ENCODE measurements around the gene MROH7.

- TF ChIP-seq, protein P1, sequence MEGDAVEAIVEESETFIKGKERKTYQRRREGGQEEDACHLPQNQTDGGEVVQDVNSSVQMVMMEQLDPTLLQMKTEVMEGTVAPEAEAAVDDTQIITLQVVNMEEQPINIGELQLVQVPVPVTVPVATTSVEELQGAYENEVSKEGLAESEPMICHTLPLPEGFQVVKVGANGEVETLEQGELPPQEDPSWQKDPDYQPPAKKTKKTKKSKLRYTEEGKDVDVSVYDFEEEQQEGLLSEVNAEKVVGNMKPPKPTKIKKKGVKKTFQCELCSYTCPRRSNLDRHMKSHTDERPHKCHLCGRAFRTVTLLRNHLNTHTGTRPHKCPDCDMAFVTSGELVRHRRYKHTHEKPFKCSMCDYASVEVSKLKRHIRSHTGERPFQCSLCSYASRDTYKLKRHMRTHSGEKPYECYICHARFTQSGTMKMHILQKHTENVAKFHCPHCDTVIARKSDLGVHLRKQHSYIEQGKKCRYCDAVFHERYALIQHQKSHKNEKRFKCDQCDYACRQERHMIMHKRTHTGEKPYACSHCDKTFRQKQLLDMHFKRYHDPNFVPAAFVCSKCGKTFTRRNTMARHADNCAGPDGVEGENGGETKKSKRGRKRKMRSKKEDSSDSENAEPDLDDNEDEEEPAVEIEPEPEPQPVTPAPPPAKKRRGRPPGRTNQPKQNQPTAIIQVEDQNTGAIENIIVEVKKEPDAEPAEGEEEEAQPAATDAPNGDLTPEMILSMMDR (conservative IDR thresholded peaks at IDR 0.05; ENCODE audit: low read depth, low read length), result no peak
- no peak for TF ChIP-seq EZH2 (IDR thresholded peaks at IDR 0.05; ENCODE audit: borderline replicate concordance, low read depth, low read length, poor library complexity, severe bottlenecking)
These were observed 103.7 kb downstream of the MROH7 start for GRCh38 chr1:54745274-54745673.

All from A673 (cell line).